Measurements from ENCODE around the gene OR10R2.

Gene OR10R2

GRCh38 chr1:158521666-158522058 is 49.6 kb downstream of the OR10R2 start:
- no peak overlapping the region for H3K4me3 ChIP-seq (ENCODE audit: low read depth, low read length)
- no peak for TF ChIP-seq CTCF (IDR thresholded peaks at IDR 0.05; ENCODE audit: borderline replicate concordance, insufficient read depth, low read depth, low read length)

GRCh38 chr1:158527190-158527815 is 55.3 kb downstream of the OR10R2 start:
- no peak overlapping the region for H3K4me3 ChIP-seq (ENCODE audit: low read depth, low read length)
- TF ChIP-seq CTCF (IDR thresholded peaks at IDR 0.05; ENCODE audit: borderline replicate concordance, insufficient read depth, low read depth, low read length): no peak
